NCI-H2029 treated with DMSO at 0.1 percent for 48 hours (cell line): ENCODE measurements around the gene MAP3K7CL.
A peak's percentile ranks its signal among the peaks of the same experiment; 100 is the strongest.

Experiments used
- DNase-seq: peaks from one replicate; lab custom pipeline; 2025; lab: John Stamatoyannopoulos, UW

The MAP3K7CL gene

DNA sequence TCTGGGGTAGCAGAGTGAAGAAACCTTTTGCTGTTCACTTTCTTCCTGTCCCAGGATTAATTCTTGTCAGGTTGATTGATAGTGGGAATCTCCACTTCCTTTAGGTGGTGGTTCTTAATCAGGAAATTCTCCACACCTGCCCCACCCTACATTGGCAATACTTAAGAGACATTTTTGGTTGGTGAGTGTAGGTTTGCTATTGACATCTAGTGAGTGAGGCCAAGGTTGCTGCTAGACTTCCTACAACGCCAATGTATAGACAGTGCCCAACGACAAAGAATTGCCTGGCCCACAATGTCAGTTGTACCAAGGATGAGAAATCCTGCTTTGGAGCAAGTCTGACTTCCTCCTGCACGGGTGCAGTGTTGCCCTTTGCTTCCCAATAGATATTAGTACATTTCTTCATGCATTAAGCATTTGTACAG, 38.5 kb downstream of the MAP3K7CL start:
- no peak for DNase-seq

DNA sequence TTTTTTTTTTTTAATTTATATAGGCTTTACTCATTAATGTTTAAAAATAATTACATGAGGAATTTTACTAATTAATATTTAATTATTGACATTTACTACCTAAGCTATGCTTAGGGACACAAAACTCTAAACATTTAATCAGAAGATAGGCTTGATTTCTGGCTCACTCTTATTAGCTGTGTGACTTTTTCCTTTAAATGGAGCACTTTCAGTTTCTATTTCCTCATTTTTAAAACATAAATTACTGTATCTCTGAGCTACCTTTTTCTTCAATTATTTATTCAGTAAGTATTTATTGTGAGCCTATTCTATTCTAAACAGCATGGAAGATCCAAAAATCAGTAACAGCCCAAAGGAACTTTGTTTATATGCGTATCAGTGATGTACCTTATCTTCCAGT, 40.5 kb downstream of the MAP3K7CL start:
- no peak for DNase-seq

DNA sequence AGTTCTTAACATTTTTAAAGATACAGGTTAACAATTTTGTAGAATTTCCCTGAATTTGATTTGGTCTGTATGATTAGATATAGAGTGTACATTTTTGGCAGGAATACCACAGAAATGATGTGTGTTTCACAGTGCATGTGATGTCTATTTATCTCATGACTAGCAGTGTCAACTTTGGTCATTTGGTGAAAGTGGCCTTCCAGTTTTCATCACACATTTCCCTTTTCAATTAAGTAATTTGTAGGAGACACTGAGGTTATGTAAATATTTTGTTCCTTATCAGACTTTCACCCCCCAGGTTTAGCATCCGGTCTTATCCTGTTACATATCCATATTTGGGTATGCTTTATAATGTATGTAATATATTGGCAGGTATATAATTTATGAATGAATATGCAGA, 41.8 kb downstream of the MAP3K7CL start:
- no peak for DNase-seq

DNA sequence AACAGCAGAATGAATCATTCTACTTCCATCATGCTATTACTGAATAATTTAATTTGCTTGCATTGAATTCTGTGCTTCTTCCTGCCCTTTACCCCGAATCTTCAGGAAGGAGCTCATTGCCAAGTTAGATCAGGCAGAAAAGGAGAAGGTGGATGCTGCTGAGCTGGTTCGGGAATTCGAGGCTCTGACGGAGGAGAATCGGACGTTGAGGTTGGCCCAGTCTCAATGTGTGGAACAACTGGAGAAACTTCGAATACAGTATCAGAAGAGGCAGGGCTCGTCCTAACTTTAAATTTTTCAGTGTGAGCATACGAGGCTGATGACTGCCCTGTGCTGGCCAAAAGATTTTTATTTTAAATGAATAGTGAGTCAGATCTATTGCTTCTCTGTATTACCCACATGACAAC, 44.2 kb downstream of the MAP3K7CL start:
- DNase-seq = no peak

DNA sequence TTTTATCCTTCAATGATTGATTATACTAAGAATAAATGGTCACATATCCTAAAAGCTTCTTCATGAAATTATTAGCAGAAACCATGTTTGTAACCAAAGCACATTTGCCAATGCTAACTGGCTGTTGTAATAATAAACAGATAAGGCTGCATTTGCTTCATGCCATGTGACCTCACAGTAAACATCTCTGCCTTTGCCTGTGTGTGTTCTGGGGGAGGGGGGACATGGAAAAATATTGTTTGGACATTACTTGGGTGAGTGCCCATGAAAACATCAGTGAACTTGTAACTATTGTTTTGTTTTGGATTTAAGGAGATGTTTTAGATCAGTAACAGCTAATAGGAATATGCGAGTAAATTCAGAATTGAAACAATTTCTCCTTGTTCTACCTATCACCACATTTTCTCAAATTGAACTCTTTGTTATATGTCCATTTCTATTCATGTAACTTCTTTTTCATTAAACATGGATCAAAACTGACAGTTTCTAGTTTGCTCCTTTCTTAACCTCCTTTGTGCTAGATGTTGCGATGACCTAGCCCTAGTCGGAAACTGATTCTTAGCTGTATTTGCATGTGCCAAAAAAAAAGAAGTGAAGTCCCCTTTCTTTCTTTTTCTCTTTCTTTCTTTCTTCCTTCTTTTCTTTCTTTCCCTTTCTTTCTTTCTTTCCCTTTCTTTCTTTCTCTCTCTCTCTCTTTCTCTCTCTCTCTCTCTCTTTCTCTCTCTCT, 45.1 kb downstream of the MAP3K7CL start:
- DNase-seq = peak; percentile 58

DNA sequence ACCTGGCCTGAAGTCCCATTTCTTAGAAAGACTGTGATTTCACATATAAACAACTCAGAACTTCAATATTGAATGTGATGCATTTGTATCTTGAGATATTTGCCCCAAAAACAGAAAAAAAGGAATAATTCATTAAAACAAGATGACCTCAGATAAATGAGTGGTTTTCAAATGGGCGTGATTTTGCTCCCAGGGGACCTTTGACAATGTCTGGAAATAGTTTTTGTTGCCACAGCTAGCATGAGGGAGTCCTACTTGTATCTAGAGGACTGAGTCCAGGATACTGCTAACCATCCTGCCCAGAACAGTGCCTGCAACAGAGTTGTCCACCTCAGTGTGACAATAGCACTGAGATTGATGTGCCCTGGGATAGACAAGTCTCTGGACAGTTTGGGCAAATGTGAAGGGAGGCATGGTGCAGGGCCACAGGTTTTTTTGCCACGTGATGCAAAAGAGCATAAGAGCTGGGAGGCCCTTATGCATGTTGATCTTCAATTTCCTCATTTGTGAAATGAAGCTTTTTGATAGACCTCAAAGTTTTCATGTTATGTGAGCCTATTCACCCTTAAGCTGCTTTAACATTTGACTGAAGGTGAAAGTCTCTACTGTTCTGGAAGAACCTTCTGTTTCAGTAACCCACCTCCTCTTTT, 46.2 kb downstream of the MAP3K7CL start:
- no peak for DNase-seq

DNA sequence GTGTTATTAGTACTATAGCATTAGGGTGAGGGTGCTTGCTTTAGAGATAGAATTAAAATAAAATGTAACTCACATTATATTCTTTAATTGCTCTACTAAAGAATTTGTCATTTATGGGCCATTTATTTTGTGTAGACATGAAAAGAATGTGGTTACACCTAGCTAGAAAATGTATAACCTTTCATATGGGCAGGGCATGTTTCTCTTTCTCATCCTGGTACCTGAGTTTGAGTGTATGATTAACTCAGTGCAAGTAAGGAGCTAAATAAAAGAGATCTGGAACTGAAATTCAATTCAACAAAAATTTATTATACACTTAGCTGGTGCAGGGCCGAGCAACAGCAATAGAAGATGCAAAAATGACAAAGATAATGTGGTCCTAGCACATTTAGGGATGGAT, 47.4 kb downstream of the MAP3K7CL start:
- no peak for DNase-seq

DNA sequence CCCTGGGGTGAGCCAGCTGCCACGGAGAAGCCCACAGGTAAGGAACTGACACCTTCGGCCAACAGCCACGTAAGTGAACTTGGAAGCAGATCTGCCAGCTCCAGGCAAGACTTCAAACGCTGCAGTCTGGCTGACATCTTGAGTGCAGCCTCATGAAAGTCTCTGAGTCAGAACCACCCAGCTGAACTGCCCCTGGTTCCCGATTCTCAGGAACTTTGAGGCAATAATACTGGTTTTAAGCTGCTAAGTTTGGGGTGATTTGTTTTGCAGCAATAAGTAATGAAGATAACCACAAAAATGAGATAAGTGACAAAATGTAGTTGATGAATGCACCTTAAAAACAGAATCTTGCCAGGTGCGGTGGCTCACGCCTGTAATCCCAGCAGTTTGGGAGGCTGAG, 48.5 kb downstream of the MAP3K7CL start:
- DNase-seq = no peak

DNA sequence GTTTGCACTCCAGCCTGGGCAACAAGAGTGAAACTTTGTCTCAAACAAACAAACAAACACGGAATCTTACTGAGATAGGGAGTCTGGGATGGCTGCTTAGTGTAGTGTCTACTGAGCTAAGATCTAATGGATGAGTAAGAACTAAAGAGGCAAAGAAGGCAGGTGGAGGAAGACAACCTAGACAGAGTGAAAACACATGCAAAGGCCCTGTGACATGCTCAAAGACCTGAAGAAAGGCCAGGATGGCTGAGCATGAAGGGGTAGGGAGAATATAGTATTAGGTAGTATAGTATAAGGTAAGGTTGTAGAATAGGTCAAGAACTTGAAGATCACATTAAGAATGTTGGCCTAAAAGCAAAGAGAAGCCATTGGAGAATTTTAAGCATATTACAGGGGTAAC, 49.1 kb downstream of the MAP3K7CL start:
- no peak for DNase-seq

DNA sequence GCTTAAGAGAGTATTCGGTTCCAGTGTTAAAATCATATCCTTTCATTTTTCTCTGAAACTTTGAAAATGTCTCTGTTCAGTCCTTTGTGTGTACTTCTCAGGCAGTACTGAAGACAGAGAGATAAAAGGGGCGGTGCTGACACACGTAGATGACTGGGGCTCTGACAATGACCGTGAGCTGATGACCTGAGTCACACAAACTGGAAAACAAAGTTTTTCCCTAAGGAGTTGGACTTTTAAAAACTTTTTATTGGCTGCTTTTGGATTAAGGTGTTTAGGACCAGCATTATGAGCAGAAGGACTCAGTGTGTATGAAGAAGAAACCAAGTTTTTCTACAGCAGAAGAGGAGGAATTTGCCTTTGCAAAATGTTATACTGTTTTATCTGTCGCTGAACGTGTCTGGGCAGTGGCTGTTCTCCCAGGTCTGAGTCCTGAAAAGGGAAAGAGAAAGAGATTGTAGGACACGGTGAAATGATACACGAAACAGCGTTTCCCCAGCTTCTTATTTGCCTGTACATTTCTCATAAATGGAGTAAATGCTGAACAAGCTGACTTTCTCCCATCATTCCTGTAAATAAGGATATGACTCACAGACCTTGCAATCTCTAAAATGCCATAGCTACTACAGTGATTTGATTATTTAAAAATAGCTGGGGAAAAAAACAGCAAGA, 51.5 kb downstream of the MAP3K7CL start:
- no peak for DNase-seq

DNA sequence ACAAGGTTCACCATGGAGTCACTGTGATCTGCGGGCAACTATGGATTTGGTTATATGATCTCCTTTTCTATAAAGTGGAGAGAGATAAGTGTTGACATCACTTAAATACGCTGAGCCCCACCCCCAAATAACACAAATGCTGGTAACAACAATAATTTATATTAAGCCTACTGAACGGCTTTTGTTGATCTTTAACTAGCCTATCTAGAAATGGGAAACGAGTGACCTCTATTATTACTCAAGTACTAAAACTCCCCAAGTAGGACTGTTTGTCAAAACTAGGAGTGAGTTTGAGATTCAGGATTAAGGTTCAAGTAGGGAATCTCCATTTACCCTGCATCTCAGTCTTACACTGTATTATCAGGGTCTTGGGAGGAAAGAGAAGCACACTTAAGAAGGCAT, 52.2 kb downstream of the MAP3K7CL start:
- DNase-seq = no peak

DNA sequence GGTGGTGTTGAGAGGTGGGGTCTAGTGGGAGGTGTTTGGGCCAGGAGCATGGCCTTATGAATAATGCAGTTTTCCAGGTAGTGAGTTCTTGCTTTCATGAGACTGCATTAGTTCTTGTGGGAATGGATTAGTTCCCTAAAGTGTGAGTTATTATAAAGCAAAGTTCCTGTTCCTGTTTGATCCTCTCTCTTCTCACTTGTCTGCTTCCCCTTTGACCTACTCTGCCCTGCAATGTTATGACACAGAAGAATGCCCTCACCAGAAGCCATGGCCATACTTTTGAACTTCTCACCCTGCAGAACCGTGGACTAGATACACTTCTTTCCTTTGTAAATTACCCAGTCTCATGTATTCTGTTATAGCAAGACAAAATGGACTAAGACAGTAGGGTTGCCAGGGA, 53.6 kb downstream of the MAP3K7CL start:
- DNase-seq = no peak

DNA sequence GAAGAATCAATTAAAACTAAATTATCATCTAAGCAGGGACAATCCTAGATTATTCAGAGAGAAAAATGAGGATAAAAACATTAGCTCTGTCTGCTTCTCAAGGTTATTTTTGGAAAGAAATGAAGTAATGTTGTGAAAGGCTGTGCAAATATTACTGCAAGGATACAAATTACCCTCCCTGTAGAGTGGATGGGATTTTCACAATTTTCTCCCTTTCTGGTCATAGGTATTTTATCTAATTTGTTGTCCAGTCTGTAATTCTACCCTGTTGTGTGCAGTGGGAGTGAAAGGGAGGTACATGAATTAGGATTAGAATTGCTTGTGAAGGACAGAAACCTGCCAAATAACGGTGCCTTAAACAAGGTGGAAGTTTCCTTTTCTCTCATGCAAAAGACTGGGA, 54.7 kb downstream of the MAP3K7CL start:
- DNase-seq = no peak

DNA sequence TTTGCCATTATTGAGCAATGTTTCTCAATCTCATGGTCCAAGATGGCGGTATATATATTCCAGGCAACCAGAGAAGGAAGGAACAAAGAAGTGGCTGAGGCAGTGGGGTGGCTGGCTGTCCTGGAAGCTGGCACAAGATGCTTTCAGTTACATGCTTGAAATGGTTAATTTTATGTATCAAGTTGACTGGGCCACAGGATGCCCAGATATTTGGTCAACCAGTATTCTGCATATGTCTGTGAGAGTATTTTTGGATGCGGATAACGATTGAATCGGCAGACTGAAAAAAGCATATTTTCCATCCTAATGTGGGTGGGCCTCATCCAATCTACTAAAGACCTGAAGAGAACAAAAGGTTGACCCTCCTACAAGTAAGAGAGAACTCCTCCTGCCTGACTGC, 55.2 kb downstream of the MAP3K7CL start:
- no peak for DNase-seq

DNA sequence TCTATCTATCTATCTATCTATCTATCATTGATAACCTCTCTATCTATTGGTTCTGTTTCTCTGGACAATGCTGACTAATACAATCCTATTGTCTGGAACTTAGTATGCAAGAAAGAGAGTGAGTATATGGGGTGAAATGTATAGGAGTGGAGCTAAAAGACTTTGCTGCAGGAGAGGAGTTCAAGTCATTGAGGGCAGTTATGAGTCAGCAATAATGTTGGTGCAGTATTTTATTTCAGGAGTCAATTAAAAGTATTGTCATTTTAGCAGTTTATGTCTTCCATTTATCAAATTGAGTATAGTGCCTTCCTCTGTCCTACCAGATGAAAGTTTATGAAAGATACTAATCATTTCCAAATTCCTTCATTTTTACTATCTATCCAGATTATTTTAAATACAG, 55.8 kb downstream of the MAP3K7CL start:
- no peak for DNase-seq

DNA sequence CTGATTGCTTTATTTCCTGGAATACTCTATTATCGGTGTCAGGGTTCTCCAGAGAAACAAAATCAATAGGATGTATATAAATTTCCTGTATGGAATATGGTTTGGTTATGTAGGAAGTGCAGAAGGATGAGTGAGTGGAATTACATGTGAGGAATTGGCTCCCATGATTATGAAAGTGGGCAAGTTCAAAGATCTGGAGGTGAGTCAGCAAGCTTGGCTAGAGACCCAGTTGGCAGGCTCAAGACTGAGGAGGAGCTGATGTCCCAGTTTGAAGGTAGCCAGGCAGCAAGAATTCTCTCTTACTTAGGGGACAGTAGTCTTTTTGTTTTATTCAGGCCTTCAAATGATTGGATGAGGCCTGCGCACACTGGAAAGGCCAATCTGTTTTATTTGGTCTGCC, 57.5 kb downstream of the MAP3K7CL start:
- no peak for DNase-seq

DNA sequence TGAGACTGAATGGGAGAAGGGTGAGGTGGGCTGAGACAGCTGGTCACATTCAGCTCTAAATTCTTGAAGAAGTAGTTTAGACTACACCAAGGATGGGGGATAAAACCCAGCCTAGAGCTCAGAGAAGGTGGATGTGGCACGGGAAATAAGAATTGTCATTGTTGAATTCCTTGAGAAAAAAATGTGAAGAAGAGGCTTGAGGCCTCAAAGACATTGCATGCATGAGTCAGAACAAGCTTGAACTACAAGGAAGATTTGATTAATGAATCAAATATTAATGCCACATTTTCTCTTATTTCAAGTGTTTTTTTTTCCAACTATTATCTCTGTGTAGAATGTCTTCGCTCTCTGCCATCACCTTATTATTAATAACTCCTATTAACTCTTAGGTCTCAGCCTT, 58.9 kb downstream of the MAP3K7CL start:
- no peak for DNase-seq

DNA sequence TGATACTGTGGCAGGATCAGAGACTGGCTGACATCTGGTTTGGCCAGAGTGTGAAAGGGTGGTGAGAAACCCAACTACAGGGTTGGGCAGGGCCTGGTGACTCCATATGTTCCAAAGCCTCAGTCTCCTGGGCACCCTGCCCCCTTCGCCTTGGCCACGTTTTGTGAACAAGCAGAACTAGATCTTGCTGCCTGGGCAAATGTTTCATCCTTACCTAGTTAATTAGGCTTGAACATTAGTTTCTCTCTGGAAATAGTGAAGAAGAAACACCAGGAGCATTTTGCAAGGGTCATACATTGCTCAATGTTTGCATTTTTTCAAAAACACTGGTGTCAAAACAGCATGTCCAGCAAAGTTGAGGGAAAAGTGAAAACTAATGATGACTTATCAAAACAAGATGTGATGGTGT, 60.5 kb downstream of the MAP3K7CL start:
- DNase-seq = no peak

DNA sequence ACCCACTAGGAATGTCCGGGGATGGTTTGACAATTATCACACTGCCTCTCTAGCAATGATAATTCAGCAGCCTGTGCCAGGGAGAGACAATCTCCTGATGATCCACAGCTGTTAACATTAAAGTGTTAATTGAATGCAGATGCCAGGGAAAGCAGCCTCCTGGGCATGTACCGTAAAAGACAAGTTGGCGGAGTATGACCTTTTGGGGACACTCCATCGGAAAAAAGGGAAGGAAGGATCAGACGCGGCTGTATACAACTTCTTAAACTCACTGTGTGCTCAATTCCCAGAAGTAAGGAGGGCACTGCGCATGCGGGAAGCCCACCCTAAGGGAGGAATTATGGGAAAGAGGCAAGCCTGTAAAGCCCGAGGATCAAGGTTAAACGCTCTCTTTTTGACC, 62.6 kb downstream of the MAP3K7CL start:
- no peak for DNase-seq

DNA sequence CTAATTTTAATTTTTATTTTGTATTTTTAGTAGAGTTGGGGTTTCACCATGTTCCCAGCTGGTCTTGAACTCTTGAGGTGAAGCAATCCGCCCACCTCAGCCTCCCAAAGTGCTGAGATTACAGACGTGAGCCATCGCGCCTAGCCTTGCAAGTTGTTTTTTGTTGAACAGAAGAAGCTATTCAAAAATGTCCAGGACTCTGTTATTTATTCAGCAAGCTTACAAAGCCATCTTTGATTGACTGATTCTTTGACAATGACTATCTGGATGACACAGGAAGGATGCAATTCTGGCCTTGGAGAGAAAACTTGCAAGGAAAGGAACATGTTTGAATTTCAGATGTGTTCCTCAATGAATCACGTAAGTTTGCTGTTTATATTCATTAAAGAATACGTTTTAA, 63.5 kb downstream of the MAP3K7CL start:
- no peak for DNase-seq

DNA sequence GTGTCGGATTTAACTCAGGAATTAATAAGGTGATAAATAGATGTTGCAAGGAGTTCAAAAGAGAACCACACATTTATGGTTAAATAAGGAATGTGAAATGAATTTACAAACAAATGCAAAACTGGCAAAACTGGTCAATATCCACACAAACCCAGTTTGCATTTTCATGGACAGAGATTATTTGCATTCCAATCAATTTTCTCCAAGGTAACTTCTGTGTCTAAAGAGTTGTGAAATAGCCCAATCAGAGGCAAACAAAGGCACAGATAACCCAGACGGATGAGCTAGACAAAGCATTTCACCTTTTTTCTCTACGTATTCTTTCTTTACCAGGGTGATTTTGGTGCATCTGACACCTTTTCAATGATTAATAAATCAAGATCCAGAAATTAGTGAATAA, 63.9 kb downstream of the MAP3K7CL start:
- no peak for DNase-seq

DNA sequence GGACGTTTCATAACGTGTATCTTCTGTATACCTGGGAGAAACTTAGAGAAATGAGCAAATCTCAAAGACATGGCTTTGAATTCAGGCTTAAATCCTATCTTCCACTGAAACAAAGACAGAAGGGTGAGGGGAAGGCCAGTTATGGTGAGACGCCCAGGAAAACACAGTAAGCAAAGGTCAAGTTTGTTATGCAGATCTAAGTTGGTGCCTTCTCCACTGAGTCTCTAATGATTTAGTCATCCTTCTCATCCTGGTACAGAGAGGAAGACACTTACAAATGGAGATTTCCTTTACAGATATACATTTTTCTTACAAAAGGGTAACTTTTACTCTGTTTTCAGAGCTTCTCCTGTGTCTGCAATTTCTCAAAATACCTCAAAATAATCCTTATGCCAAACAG, 64.4 kb downstream of the MAP3K7CL start:
- DNase-seq = no peak

DNA sequence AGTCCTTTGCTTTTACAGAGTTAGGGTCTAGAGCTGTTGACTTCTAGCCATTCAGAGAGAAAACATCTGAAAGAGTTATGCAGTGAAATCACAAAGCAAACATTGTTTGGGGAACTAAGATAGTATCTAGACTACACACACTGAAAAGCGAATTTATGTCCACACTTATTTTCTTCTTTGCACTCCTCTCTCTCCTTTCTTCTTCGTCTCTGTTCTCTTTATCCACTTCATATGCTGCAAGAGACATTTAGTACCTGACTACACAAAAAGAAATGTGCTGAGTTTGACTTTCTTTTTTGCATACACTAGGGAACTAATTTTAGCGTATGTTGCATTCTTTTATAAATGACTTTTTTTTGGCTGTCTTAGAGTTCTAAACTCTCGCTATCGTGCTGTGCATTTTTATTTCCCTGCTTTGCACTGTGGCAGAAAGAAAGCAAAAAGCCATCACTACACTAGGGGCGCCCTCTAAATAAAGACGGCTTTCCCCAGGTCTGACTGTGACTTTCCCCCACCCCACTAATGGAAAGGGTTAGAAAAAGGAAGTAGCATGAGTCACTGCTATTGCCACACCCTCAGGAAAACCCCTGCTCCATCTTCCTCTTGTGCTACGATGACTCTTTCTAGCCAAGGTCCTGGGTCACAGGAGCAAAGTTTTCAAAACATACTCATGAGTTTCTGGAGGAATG, 65.7 kb downstream of the MAP3K7CL start:
- DNase-seq = no peak
